Keratinocyte (primary cell): ENCODE results near the gene LSM11. TPM values are rescaled to one million over a fixed set of nuclear protein-coding genes. Genes with fewer than 3 reads are reported as not detected.
A peak's percentile ranks its signal among the peaks of the same experiment; 100 is the strongest.

ENCODE experiments used
- DNase-seq: peaks from one replicate; pipeline ENCODE4 v3.0.0-alpha.2; 2011; ENCODE audit warnings: low read depth, missing footprints, low spot score
- FAIRE-seq: peaks from 2 replicates; lab custom pipeline; 2011; peaks lifted over from hg19 to GRCh38; lab: Jason Lieb, UNC
- H2AFZ ChIP-seq: 2 replicates; pipeline ENCODE4 v1.6.0; 2012; ENCODE audit warnings: low read length, control low read depth, inconsistent platforms; ENCODE audit not compliant: control insufficient read depth
- H3K27ac ChIP-seq: 2 replicates; pipeline ENCODE4 v1.5.1; 2011; ENCODE audit warnings: low read length; ENCODE audit not compliant: control insufficient read depth, insufficient read depth
- H3K27me3 ChIP-seq: 3 replicates; pipeline ENCODE4 v1.6.0; 2011; ENCODE audit warnings: low read length; ENCODE audit not compliant: control insufficient read depth, insufficient read depth; ENCODE audit errors: extremely low read depth
- H3K36me3 ChIP-seq, 2 experiments: 2 replicates in 1 of 2; 3 replicates in 1 of 2; pipeline ENCODE4 v1.5.1; 2011; ENCODE audit warnings: low read length in 2 of 2, mild to moderate bottlenecking in 1 of 2; ENCODE audit not compliant: control insufficient read depth in 2 of 2, insufficient read depth in 2 of 2; ENCODE audit errors: extremely low read depth in 1 of 2
- H3K4me1 ChIP-seq: 3 replicates; pipeline ENCODE4 v1.5.1; 2011; ENCODE audit warnings: low read length; ENCODE audit not compliant: control insufficient read depth, insufficient read depth; ENCODE audit errors: extremely low read depth
- H3K4me2 ChIP-seq: 3 replicates; pipeline ENCODE4 v1.6.0; 2011; ENCODE audit warnings: low read depth, low read length; ENCODE audit not compliant: control insufficient read depth, insufficient read depth; ENCODE audit errors: extremely low read depth
- H3K4me3 ChIP-seq, 3 experiments: fragments of 200-600 bp in 1 of 3; sonication (generic) in 1 of 3; 2 replicates in 2 of 3; 3 replicates in 1 of 3; pipeline ENCODE4 v1.5.1; 2011 to 2016; ENCODE audit warnings: low read length in 3 of 3, mild to moderate bottlenecking in 3 of 3, control low read depth in 2 of 3, inconsistent platforms in 1 of 3, low read depth in 1 of 3, mixed read lengths in 1 of 3, mixed run types in 1 of 3, moderate library complexity in 1 of 3; ENCODE audit not compliant: control insufficient read depth in 2 of 3, insufficient read depth in 2 of 3; ENCODE audit errors: extremely low read depth in 1 of 3
- H3K79me2 ChIP-seq: 2 replicates; pipeline ENCODE4 v1.6.0; 2012; ENCODE audit warnings: low read length; ENCODE audit not compliant: control insufficient read depth, insufficient read depth
- H3K9ac ChIP-seq: 3 replicates; pipeline ENCODE4 v1.6.0; 2011; ENCODE audit warnings: low read length; ENCODE audit not compliant: control insufficient read depth, insufficient read depth; ENCODE audit errors: extremely low read depth
- H3K9me1 ChIP-seq: 3 replicates; pipeline ENCODE4 v1.6.0; 2011; ENCODE audit warnings: low read length; ENCODE audit not compliant: control insufficient read depth, insufficient read depth; ENCODE audit errors: extremely low read depth
- H3K9me3 ChIP-seq: 2 replicates; pipeline ENCODE4 v1.5.1; 2012; ENCODE audit warnings: low read depth, low read length; ENCODE audit not compliant: control insufficient read depth
- H4K20me1 ChIP-seq: 3 replicates; pipeline ENCODE4 v1.6.0; 2011; ENCODE audit warnings: low read length; ENCODE audit not compliant: control insufficient read depth, insufficient read depth; ENCODE audit errors: extremely low read depth
- CTCF ChIP-seq, 3 experiments: IDR thresholded peaks in 1 of 3; conservative IDR thresholded peaks in 1 of 3; optimal IDR thresholded peaks in 1 of 3; 2 replicates in 2 of 3; 3 replicates in 1 of 3; pipeline versions ENCODE3 to v1.5.1; 2011; ENCODE audit warnings: low read length in 3 of 3, mild to moderate bottlenecking in 3 of 3, moderate library complexity in 2 of 3, control low read depth in 1 of 3, inconsistent platforms in 1 of 3; ENCODE audit not compliant: insufficient read depth in 2 of 3; ENCODE audit errors: extremely low read depth in 1 of 3
- EZH2 ChIP-seq: IDR thresholded peaks from one replicate; pipeline ENCODE4 v1.6.1; 2012; ENCODE audit warnings: inconsistent platforms, mild to moderate bottlenecking, low read length, moderate library complexity
- dilution Hi-C: fragments of 300-500 bp; cut with MboI; formaldehyde crosslinking; loops from one replicate; pipeline ENCODE4 v1.7.0; 2020; ENCODE audit warnings: low sequenced_read_pairs; ENCODE audit not compliant: extremely low pct_ligation_motif_present
- polyA plus RNA-seq, 5 experiments: library from polyadenylated mRNA; depleted of rRNA in 3 of 5; stranded (reverse) in 3 of 5; stranded (forward) in 1 of 5; unstranded in 1 of 5; fragments of >200 nt; gene quantifications; 1 replicate in 1 of 5; 2 replicates in 3 of 5; 3 replicates in 1 of 5; pipeline versions ENCODE4 v1.2.1 to v1.2.3, GENCODE V29; 2011 to 2012; ENCODE audit warnings: missing spikeins in 2 of 5, low read depth in 1 of 5, low replicate concordance in 1 of 5

LSM11 gene
- polyA plus RNA-seq, 1 donor (not counting 4 experiments of a cell fraction or from before 2014, with no cell fraction given): 2.7 TPM

DNA sequence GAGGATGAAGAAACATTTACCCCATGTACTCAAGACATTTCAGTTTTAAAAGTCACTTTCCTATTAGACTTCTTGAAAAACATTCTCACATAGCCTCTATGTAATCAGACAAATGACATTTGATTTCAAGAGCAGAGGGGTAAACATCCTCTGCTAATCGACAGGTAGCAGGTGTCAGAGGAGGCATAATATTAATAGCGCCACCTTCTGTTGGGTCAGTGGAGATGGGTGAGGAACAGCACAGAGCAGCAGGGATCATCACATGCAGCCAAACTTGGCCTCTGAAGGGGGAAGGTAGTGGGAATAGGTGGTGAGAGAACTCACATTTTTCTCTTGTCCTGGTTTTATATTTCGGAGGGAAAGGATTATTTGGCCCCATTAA, 3.3 kb upstream of the LSM11 start:
- no peaks in the 10 kb centered on the region for H3K9me1 ChIP-seq
- no peak overlapping the region for H3K9ac ChIP-seq
- peaks cover 11% of the 10 kb centered on the region for H3K4me1 ChIP-seq
- DNase-seq: no peak
- H4K20me1 ChIP-seq: no peaks in the 10 kb centered on the region
- H3K36me3 ChIP-seq: peaks cover 0 to 4% of the 10 kb centered on the region in 2 experiments
- H2AFZ ChIP-seq: no peak overlapping the region
- H3K4me2 ChIP-seq: no peak overlapping the region
- FAIRE-seq: no peak
- peak; percentile 60 to 85 (median 62) for TF ChIP-seq CTCF (optimal IDR thresholded peaks at IDR 0.05 in 1 of 3, IDR thresholded peaks at IDR 0.05 in 1 of 3, conservative IDR thresholded peaks at IDR 0.05 in 1 of 3; ENCODE audit: extremely low read depth in 1 of 3, insufficient read depth in 2 of 3, low read length in 3 of 3)
- TF ChIP-seq EZH2: no peak
- no peak overlapping the region for H3K27ac ChIP-seq
- dilution Hi-C loops: no loop called here
- no peaks in the 10 kb centered on the region for H3K27me3 ChIP-seq
- peaks cover 5% of the 10 kb centered on the region for H3K79me2 ChIP-seq
- no peak overlapping the region for H3K4me3 ChIP-seq
- no peaks in the 10 kb centered on the region for H3K9me3 ChIP-seq

- Histone ChIP-seq H3K4me3 (no peak overlapping the region), H3K4me1 (peaks cover 11% of the 10 kb centered on the region), H3K36me3 (peaks cover 0 to 2% of the 10 kb centered on the region in 2 experiments), H3K27me3 (no peaks in the 10 kb centered on the region), H3K9me3 (no peaks in the 10 kb centered on the region), H4K20me1 (no peaks in the 10 kb centered on the region), H3K4me2 (no peak overlapping the region), H3K9me1 (no peaks in the 10 kb centered on the region), H3K79me2 (peaks cover 5% of the 10 kb centered on the region), H3K27ac (no peak overlapping the region), H2AFZ (no peak overlapping the region), H3K9ac (no peak overlapping the region)
- dilution Hi-C loops: no loop called here
- no peak for TF ChIP-seq EZH2
- TF ChIP-seq CTCF (optimal IDR thresholded peaks at IDR 0.05 in 1 of 3, IDR thresholded peaks at IDR 0.05 in 1 of 3, conservative IDR thresholded peaks at IDR 0.05 in 1 of 3; ENCODE audit: extremely low read depth in 1 of 3, insufficient read depth in 2 of 3, low read length in 3 of 3): no peak
- DNase-seq (no peak), FAIRE-seq (no peak)
These were observed 2.4 kb upstream of the LSM11 start for GRCh38 chr5:157741131-157741530.
